Astrocyte (in vitro differentiated cells and primary cell): Measurements from ENCODE around the gene SLC5A12. TPM values are rescaled to one million over a fixed set of nuclear protein-coding genes. Genes with fewer than 3 reads are reported as not detected.

ENCODE experiments used
- DNase-seq: peaks from one replicate; pipeline ENCODE4 v3.0.0-alpha.2; 2010; ENCODE audit warnings: low read depth
- FAIRE-seq: peaks from 2 replicates; lab custom pipeline; 2011; peaks lifted over from hg19 to GRCh38; lab: Jason Lieb, UNC
- H2AFZ ChIP-seq: 2 replicates; pipeline ENCODE4 v1.6.0; 2012; ENCODE audit warnings: low read depth, low read length, inconsistent platforms
- H3K27ac ChIP-seq: 2 replicates; pipeline ENCODE4 v1.5.1; 2011; ENCODE audit warnings: low read depth, low read length, inconsistent platforms
- H3K27me3 ChIP-seq: 2 replicates; pipeline ENCODE4 v1.6.0; 2011; ENCODE audit warnings: low read length, inconsistent platforms; ENCODE audit not compliant: insufficient read depth
- H3K36me3 ChIP-seq: 2 replicates; pipeline ENCODE4 v1.5.1; 2011; ENCODE audit warnings: low read length, inconsistent platforms; ENCODE audit not compliant: insufficient read depth
- H3K4me1 ChIP-seq: 2 replicates; pipeline ENCODE4 v1.5.1; 2011; ENCODE audit warnings: low read length, inconsistent platforms; ENCODE audit not compliant: insufficient read depth
- H3K4me2 ChIP-seq: 2 replicates; pipeline ENCODE4 v1.6.0; 2012; ENCODE audit warnings: low read length, inconsistent platforms
- H3K4me3 ChIP-seq: 2 replicates; pipeline ENCODE4 v1.5.1; 2011; ENCODE audit warnings: low read depth, mild to moderate bottlenecking, low read length, inconsistent platforms; ENCODE audit not compliant: insufficient read depth
- H3K79me2 ChIP-seq: 2 replicates; pipeline ENCODE4 v1.6.0; 2012; ENCODE audit warnings: mild to moderate bottlenecking, low read length, inconsistent platforms; ENCODE audit not compliant: insufficient read depth
- H3K9ac ChIP-seq: 2 replicates; pipeline ENCODE4 v1.6.0; 2012; ENCODE audit warnings: mild to moderate bottlenecking, low read length, inconsistent platforms
- H3K9me3 ChIP-seq: 2 replicates; pipeline ENCODE4 v1.5.1; 2012; ENCODE audit warnings: low read depth, mild to moderate bottlenecking, low read length, inconsistent platforms; ENCODE audit not compliant: insufficient read depth
- H4K20me1 ChIP-seq: 2 replicates; pipeline ENCODE4 v1.6.0; 2012; ENCODE audit warnings: low read length, inconsistent platforms; ENCODE audit not compliant: insufficient read depth
- H3K27ac Mint-ChIP-seq: one replicate; pipeline ENCODE4 v1.8.0; 2021; ENCODE audit warnings: mild to moderate bottlenecking, mixed read lengths; ENCODE audit not compliant: unreplicated experiment
- H3K27me3 Mint-ChIP-seq: one replicate; pipeline ENCODE4 v1.8.0; 2021; ENCODE audit warnings: low read depth, mixed read lengths; ENCODE audit not compliant: unreplicated experiment
- H3K36me3 Mint-ChIP-seq: one replicate; pipeline ENCODE4 v1.8.0; 2021; ENCODE audit warnings: low read depth, mixed read lengths; ENCODE audit not compliant: unreplicated experiment
- H3K4me1 Mint-ChIP-seq: one replicate; pipeline ENCODE4 v1.8.0; 2021; ENCODE audit warnings: low read depth, mixed read lengths; ENCODE audit not compliant: unreplicated experiment
- H3K4me3 Mint-ChIP-seq: one replicate; pipeline ENCODE4 v1.8.0; 2021; ENCODE audit warnings: mild to moderate bottlenecking, moderate library complexity, mixed read lengths; ENCODE audit not compliant: unreplicated experiment
- H3K9me3 Mint-ChIP-seq: one replicate; pipeline ENCODE4 v1.8.0; 2021; ENCODE audit warnings: mild to moderate bottlenecking, mixed read lengths; ENCODE audit not compliant: unreplicated experiment
- CTCF ChIP-seq: IDR thresholded peaks from 2 replicates; pipeline ENCODE4 v1.5.1; 2011; ENCODE audit warnings: low read depth, mild to moderate bottlenecking, inconsistent platforms, low read length, moderate library complexity; ENCODE audit not compliant: insufficient read depth
- EZH2 ChIP-seq: IDR thresholded peaks from 2 replicates; pipeline ENCODE4 v1.6.1; 2012; ENCODE audit warnings: mild to moderate bottlenecking, low read length, inconsistent platforms; ENCODE audit not compliant: insufficient read depth
- total RNA-seq: library from RNA; stranded (reverse); gene quantifications from 2 replicates; pipeline ENCODE4 v1.2.1, GENCODE V29; 2021

SLC5A12 gene
- total RNA-seq, 1 donor from 2014 or later, result 0.14 TPM

GRCh38 chr11:26755762-26756161, 33.9 kb upstream of the SLC5A12 start:
- Mint-ChIP-seq H3K4me3 (no peak overlapping the region), H3K27me3 (no peaks in the 10 kb centered on the region), H3K27ac (no peak overlapping the region), H3K9me3 (no peaks in the 10 kb centered on the region), H3K4me1 (no peaks in the 10 kb centered on the region), H3K36me3 (no peaks in the 10 kb centered on the region)
- no peak for DNase-seq
- no peaks in the 10 kb centered on the region for H4K20me1 ChIP-seq
- H2AFZ ChIP-seq, result no peak overlapping the region
- H3K36me3 ChIP-seq, result no peaks in the 10 kb centered on the region
- no peaks in the 10 kb centered on the region for H3K9me3 ChIP-seq
- no peaks in the 10 kb centered on the region for H3K79me2 ChIP-seq
- H3K27ac ChIP-seq, result no peak overlapping the region
- H3K9ac ChIP-seq, result no peak overlapping the region
- no peaks in the 10 kb centered on the region for H3K4me1 ChIP-seq
- no peak overlapping the region for H3K4me3 ChIP-seq
- H3K4me2 ChIP-seq, result no peak overlapping the region
- no peak for FAIRE-seq
- TF ChIP-seq EZH2, result no peak
- no peaks in the 10 kb centered on the region for H3K27me3 ChIP-seq

- H3K79me2 ChIP-seq, result no peaks in the 10 kb centered on the region
- H3K27me3 Mint-ChIP-seq, result no peaks in the 10 kb centered on the region
- no peaks in the 10 kb centered on the region for H3K9me3 Mint-ChIP-seq
- no peaks in the 10 kb centered on the region for H3K4me1 Mint-ChIP-seq
- no peak overlapping the region for H3K27ac Mint-ChIP-seq
- no peak overlapping the region for H3K4me2 ChIP-seq
- H3K9ac ChIP-seq, result no peak overlapping the region
- no peaks in the 10 kb centered on the region for H3K27me3 ChIP-seq
- H3K4me1 ChIP-seq, result no peaks in the 10 kb centered on the region
- H3K27ac ChIP-seq, result no peak overlapping the region
- H3K4me3 ChIP-seq, result no peak overlapping the region
- TF ChIP-seq CTCF (peak; percentile 80), EZH2 (no peak)
- FAIRE-seq, result peak; percentile 82
- H4K20me1 ChIP-seq, result no peaks in the 10 kb centered on the region
- H3K4me3 Mint-ChIP-seq, result no peak overlapping the region
- H3K36me3 ChIP-seq, result no peaks in the 10 kb centered on the region
- H3K9me3 ChIP-seq, result no peaks in the 10 kb centered on the region
- H2AFZ ChIP-seq, result no peak overlapping the region
- peak; percentile 48 for DNase-seq
- H3K36me3 Mint-ChIP-seq, result no peaks in the 10 kb centered on the region
Observed at GRCh38 chr11:26753723-26754504, 32.1 kb upstream of the SLC5A12 start.

- Histone ChIP-seq H3K9ac (no peak overlapping the region), H3K27me3 (no peaks in the 10 kb centered on the region), H3K9me3 (no peaks in the 10 kb centered on the region), H2AFZ (no peak overlapping the region), H3K4me1 (no peaks in the 10 kb centered on the region), H3K4me3 (no peak overlapping the region), H3K79me2 (no peaks in the 10 kb centered on the region), H4K20me1 (no peaks in the 10 kb centered on the region), H3K36me3 (no peaks in the 10 kb centered on the region), H3K27ac (no peak overlapping the region), H3K4me2 (no peak overlapping the region)
- H3K4me3 Mint-ChIP-seq, result no peak overlapping the region
- H3K27me3 Mint-ChIP-seq, result no peaks in the 10 kb centered on the region
- no peak overlapping the region for H3K27ac Mint-ChIP-seq
- no peaks in the 10 kb centered on the region for H3K4me1 Mint-ChIP-seq
- H3K9me3 Mint-ChIP-seq, result no peaks in the 10 kb centered on the region
- FAIRE-seq (no peak), DNase-seq (no peak)
- H3K36me3 Mint-ChIP-seq, result no peaks in the 10 kb centered on the region
- TF ChIP-seq CTCF (no peak), EZH2 (no peak)
Observed at GRCh38 chr11:26749927-26750326, 28.1 kb upstream of the SLC5A12 start.
